GM12878 (cell line): ENCODE results near the gene MAP4K1. TPM values are rescaled to one million over a fixed set of nuclear protein-coding genes. Genes with fewer than 3 reads are reported as not detected.

Experiments used
- BHLHE40 ChIP-seq, 2 experiments: fragments of 450-650 bp in 1 of 2; IDR thresholded peaks; 2 replicates each; pipeline ENCODE4 v1.6.1; 2011 to 2017; ENCODE audit warnings: low read depth in 2 of 2, borderline replicate concordance in 1 of 2, improper control_type of control experiment in 1 of 2, low read length in 1 of 2, mild to moderate bottlenecking in 1 of 2
- BRCA1 ChIP-seq: IDR thresholded peaks from 2 replicates; pipeline ENCODE4 v1.6.1; 2011; ENCODE audit warnings: low read depth, low read length, improper control_type of control experiment
- CEBPB ChIP-seq, 2 experiments: fragments of 150-350 bp in 1 of 2; IDR thresholded peaks; 2 replicates each; pipeline ENCODE4 v1.6.1; 2012 to 2014; ENCODE audit warnings: low read depth in 2 of 2, low read length in 2 of 2, borderline replicate concordance in 1 of 2, inconsistent platforms in 1 of 2
- FOXK2 ChIP-seq: fragments of 450-650 bp; IDR thresholded peaks from 2 replicates; pipeline ENCODE4 v1.6.1; 2017; ENCODE audit warnings: mild to moderate bottlenecking, moderate library complexity
- GABPA ChIP-seq: IDR thresholded peaks from 2 replicates; pipeline ENCODE4 v1.6.1; 2014; ENCODE audit warnings: antibody characterized with exemption, low read depth, mild to moderate bottlenecking, inconsistent platforms
- HDAC6 ChIP-seq: fragments of 200-600 bp; sonication (generic); IDR thresholded peaks from one replicate; pipeline ENCODE4 v1.8.0; 2017; ENCODE audit warnings: antibody characterized with exemption; ENCODE audit not compliant: unreplicated experiment
- IRF4 ChIP-seq: IDR thresholded peaks from 2 replicates; pipeline ENCODE4 v1.6.1; 2011; ENCODE audit warnings: low read depth, low read length
- NR2C1 ChIP-seq: fragments of 450-650 bp; IDR thresholded peaks from 2 replicates; pipeline ENCODE4 v1.6.1; 2017; ENCODE audit warnings: antibody characterized with exemption, mild to moderate bottlenecking, moderate library complexity
- PAX5 ChIP-seq: IDR thresholded peaks from 2 replicates; pipeline ENCODE4 v1.6.1; 2011; ENCODE audit warnings: low read depth, low read length, borderline replicate concordance
- PRDM15 ChIP-seq: fragments of 450-650 bp; formaldehyde crosslinking; IDR thresholded peaks from 2 replicates; pipeline ENCODE4 v1.4.0; 2020; ENCODE audit warnings: mild to moderate bottlenecking, moderate library complexity
- RELB ChIP-seq: fragments of 450-650 bp; IDR thresholded peaks from 2 replicates; pipeline ENCODE4 v1.6.1; 2017; ENCODE audit warnings: low read depth, mild to moderate bottlenecking, moderate library complexity
- ZNF217 ChIP-seq: fragments of 450-650 bp; IDR thresholded peaks from 2 replicates; pipeline ENCODE4 v1.6.1; 2017; ENCODE audit warnings: antibody characterized with exemption, mild to moderate bottlenecking
- polyA plus RNA-seq, 11 experiments: library from polyadenylated mRNA; depleted of rRNA in 4 of 11; unstranded in 6 of 11; stranded (reverse) in 5 of 11; fragments of >200 nt; fragmentation: Nextera tagmentation in 4 of 11; fragmentation: Illumina TruSeq in 1 of 11; extraction: Ambion mirVana in 4 of 11; extraction: Trizol in 1 of 11; gene quantifications; 1 replicate in 1 of 11; 2 replicates in 10 of 11; pipeline versions ENCODE4 v1.2.1 to v1.2.3, GENCODE V29; 2011 to 2016; ENCODE audit warnings: inconsistent platforms in 2 of 11, missing spikeins in 2 of 11, low read depth in 1 of 11
- total RNA-seq, 4 experiments: library from RNA; depleted of rRNA in 3 of 4; stranded (reverse); fragments of >200 nt in 3 of 4; fragmentation: Illumina TruSeq in 1 of 4; extraction: Trizol in 1 of 4; gene quantifications; 2 replicates each; pipeline versions ENCODE4 v1.2.1 to v1.2.3, GENCODE V29; 2013 to 2021
- TF ChIP-seq, protein P1 (sequence below): IDR thresholded peaks from 2 replicates; pipeline ENCODE4 v1.6.1; 2012; ENCODE audit warnings: improper control_type of control experiment, low read depth, low read length; ENCODE audit not compliant: insufficient replicate concordance
- TF ChIP-seq, protein P2 (sequence below): fragments of 450-650 bp; IDR thresholded peaks from 2 replicates; pipeline ENCODE4 v1.6.1; 2017; ENCODE audit warnings: mild to moderate bottlenecking
- TF ChIP-seq, protein P3 (sequence below): IDR thresholded peaks from 2 replicates; pipeline ENCODE4 v1.6.1; 2011; ENCODE audit warnings: borderline replicate concordance, low read depth, mild to moderate bottlenecking, moderate library complexity, mixed read lengths, low read length; ENCODE audit not compliant: insufficient read depth; ENCODE audit errors: extremely low read length

The MAP4K1 gene
- total and polyA plus RNA-seq, 10 of the 15 experiments (the other 5 are each of a cell fraction or from before 2014, with no cell fraction given) = 39.2 to 306 (median 140) TPM

DNA sequence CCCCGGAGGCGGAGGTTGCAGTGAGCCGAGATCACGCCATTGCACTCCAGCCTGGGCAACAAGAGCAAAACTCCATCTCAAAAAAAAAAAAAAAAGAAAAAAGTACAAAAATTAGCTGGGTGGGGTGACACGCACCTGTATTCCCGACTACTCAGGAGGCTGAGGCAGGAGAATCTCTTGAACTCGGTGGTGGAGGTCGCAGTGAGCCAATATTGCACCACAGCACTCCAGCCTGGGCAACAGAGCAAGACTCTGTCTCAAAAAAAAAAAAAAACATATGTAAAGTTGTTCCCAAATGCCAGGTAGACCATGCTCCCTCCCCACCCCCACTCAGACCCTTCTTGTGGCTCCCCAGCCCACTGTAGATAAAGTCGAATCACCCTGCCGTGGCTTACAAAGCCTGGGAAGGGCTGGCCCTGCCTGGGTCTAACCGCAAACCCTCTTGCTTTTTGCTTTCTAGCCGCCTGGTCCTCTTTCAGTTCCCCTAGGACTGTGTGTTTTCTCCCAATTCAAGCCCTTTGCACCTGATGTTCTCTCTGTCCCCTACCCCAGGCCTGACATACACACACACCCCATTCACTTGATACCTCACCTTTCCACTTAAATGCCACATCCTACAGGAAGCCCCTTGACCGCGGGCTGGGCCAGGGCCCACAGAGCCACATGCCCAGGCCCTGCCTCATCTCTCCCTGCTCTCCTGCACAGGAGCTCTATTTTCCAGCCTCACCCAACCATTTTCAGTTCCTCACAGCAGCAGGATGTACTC lies 34.4 kb downstream of the MAP4K1 start (continued):
- TF ChIP-seq, protein P1, sequence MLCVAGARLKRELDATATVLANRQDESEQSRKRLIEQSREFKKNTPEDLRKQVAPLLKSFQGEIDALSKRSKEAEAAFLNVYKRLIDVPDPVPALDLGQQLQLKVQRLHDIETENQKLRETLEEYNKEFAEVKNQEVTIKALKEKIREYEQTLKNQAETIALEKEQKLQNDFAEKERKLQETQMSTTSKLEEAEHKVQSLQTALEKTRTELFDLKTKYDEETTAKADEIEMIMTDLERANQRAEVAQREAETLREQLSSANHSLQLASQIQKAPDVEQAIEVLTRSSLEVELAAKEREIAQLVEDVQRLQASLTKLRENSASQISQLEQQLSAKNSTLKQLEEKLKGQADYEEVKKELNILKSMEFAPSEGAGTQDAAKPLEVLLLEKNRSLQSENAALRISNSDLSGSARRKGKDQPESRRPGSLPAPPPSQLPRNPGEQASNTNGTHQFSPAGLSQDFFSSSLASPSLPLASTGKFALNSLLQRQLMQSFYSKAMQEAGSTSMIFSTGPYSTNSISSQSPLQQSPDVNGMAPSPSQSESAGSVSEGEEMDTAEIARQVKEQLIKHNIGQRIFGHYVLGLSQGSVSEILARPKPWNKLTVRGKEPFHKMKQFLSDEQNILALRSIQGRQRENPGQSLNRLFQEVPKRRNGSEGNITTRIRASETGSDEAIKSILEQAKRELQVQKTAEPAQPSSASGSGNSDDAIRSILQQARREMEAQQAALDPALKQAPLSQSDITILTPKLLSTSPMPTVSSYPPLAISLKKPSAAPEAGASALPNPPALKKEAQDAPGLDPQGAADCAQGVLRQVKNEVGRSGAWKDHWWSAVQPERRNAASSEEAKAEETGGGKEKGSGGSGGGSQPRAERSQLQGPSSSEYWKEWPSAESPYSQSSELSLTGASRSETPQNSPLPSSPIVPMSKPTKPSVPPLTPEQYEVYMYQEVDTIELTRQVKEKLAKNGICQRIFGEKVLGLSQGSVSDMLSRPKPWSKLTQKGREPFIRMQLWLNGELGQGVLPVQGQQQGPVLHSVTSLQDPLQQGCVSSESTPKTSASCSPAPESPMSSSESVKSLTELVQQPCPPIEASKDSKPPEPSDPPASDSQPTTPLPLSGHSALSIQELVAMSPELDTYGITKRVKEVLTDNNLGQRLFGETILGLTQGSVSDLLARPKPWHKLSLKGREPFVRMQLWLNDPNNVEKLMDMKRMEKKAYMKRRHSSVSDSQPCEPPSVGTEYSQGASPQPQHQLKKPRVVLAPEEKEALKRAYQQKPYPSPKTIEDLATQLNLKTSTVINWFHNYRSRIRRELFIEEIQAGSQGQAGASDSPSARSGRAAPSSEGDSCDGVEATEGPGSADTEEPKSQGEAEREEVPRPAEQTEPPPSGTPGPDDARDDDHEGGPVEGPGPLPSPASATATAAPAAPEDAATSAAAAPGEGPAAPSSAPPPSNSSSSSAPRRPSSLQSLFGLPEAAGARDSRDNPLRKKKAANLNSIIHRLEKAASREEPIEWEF = no peak
- TF ChIP-seq PRDM15 (CRISPR knock-in tag) (no peak), CEBPB (IDR thresholded peaks at IDR 0.05; ENCODE audit: borderline replicate concordance in 1 of 2, low read depth in 2 of 2, low read length in 2 of 2) (no peak), BRCA1 (no peak), GABPA (no peak), ZNF217 (peak; percentile 64; the same call in 1 of the 2 replicates), PAX5 (peak; percentile 73; the same call in 1 of the 2 replicates), FOXK2 (no peak), IRF4 (peak; percentile 67), NR2C1 (no peak), HDAC6 (no peak), RELB (peak; percentile 97), BHLHE40 (IDR thresholded peaks at IDR 0.05; ENCODE audit: borderline replicate concordance in 1 of 2, low read depth in 2 of 2, low read length in 1 of 2) (peak; percentile 19 to 56; a peak in 1 of 4 replicates)
- TF ChIP-seq, protein P2, sequence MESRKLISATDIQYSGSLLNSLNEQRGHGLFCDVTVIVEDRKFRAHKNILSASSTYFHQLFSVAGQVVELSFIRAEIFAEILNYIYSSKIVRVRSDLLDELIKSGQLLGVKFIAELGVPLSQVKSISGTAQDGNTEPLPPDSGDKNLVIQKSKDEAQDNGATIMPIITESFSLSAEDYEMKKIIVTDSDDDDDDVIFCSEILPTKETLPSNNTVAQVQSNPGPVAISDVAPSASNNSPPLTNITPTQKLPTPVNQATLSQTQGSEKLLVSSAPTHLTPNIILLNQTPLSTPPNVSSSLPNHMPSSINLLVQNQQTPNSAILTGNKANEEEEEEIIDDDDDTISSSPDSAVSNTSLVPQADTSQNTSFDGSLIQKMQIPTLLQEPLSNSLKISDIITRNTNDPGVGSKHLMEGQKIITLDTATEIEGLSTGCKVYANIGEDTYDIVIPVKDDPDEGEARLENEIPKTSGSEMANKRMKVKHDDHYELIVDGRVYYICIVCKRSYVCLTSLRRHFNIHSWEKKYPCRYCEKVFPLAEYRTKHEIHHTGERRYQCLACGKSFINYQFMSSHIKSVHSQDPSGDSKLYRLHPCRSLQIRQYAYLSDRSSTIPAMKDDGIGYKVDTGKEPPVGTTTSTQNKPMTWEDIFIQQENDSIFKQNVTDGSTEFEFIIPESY = no peak
- TF ChIP-seq, protein P3, sequence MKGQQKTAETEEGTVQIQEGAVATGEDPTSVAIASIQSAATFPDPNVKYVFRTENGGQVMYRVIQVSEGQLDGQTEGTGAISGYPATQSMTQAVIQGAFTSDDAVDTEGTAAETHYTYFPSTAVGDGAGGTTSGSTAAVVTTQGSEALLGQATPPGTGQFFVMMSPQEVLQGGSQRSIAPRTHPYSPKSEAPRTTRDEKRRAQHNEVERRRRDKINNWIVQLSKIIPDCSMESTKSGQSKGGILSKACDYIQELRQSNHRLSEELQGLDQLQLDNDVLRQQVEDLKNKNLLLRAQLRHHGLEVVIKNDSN = no peak
